Uterus (tissue), 2 donors: ENCODE data around the gene SH3PXD2A.

Experiments
- CTCF ChIP-seq, 4 experiments: fragments of 200-600 bp in 2 of 4; fragments of 450-650 bp in 2 of 4; sonication (generic) in 2 of 4; IDR thresholded peaks; one replicate each; pipeline ENCODE4 v1.5.1; 2016 to 2019; ENCODE audit warnings: antibody characterized with exemption in 4 of 4, mild to moderate bottlenecking in 2 of 4, moderate library complexity in 1 of 4
- POLR2A ChIP-seq, 2 donors: fragments of 450-650 bp; IDR thresholded peaks; one replicate each; pipeline ENCODE4 v1.6.1; 2016; ENCODE audit warnings: antibody characterized with exemption in 2 of 2, mild to moderate bottlenecking in 1 of 2, moderate library complexity in 1 of 2

- TF ChIP-seq CTCF (IDR thresholded peaks at IDR 0.05) (no peak), POLR2A (IDR thresholded peaks at IDR 0.05) (no peak)
Observed at GRCh38 chr10:103589074-103589630, 266.2 kb downstream of the SH3PXD2A start.
